WTC11 (cell line): ENCODE results near the gene NEMP1.

Source experiments
- ATF6 ChIP-seq: sonication (generic); formaldehyde crosslinking; IDR thresholded peaks from 2 replicates; pipeline ENCODE4 v1.8.1; 2023; ENCODE audit warnings: mild to moderate bottlenecking, missing genetic modification reagents
- CBFB ChIP-seq: sonication (generic); formaldehyde crosslinking; IDR thresholded peaks from 2 replicates; pipeline ENCODE4 v1.8.1; 2022; ENCODE audit warnings: mild to moderate bottlenecking, low read depth, missing genetic modification reagents
- CTCF ChIP-seq: fragments of 200-600 bp; IDR thresholded peaks from 2 replicates; pipeline ENCODE4 v1.8.0; 2022; ENCODE audit warnings: antibody characterized with exemption
- ESRRA ChIP-seq: sonication (generic); formaldehyde crosslinking; IDR thresholded peaks from 2 replicates; pipeline ENCODE4 v1.8.1; 2022; ENCODE audit warnings: mild to moderate bottlenecking, missing genetic modification reagents, borderline replicate concordance
- FOXP4 ChIP-seq: sonication (generic); formaldehyde crosslinking; IDR thresholded peaks from 2 replicates; pipeline ENCODE4 v1.8.0; 2022; ENCODE audit warnings: mild to moderate bottlenecking, missing genetic modification reagents
- NR3C1 ChIP-seq: sonication (generic); formaldehyde crosslinking; conservative IDR thresholded peaks from 2 replicates; pipeline ENCODE4 v1.8.1; 2023; ENCODE audit warnings: low read depth, mild to moderate bottlenecking, missing genetic modification reagents
- USF1 ChIP-seq: sonication (generic); formaldehyde crosslinking; IDR thresholded peaks from 2 replicates; pipeline ENCODE4 v1.8.0; 2022; ENCODE audit warnings: mild to moderate bottlenecking, missing genetic modification reagents

GRCh38 chr12:57019983-57020719 lies 58.4 kb downstream of the NEMP1 start:
- TF ChIP-seq USF1 (CRISPR knock-in tag): no peak
- no peak for TF ChIP-seq NR3C1
- no peak for TF ChIP-seq CTCF
- TF ChIP-seq ESRRA (CRISPR knock-in tag): no peak
- TF ChIP-seq ATF6 (CRISPR knock-in tag): no peak
- no peak for TF ChIP-seq FOXP4
- no peak for TF ChIP-seq CBFB (CRISPR knock-in tag)
